Hepatocyte (in vitro differentiated cells): Measurements from ENCODE around the gene TEX35. TPM values are rescaled to one million over a fixed set of nuclear protein-coding genes. Genes with fewer than 3 reads are reported as not detected.

Experiments used
- DNase-seq: peaks from one replicate; pipeline ENCODE4 v3.0.0-alpha.2; 2016; ENCODE audit warnings: low spot score
- H2AFZ ChIP-seq: fragments of 200-600 bp; sonication (generic); 2 replicates; pipeline ENCODE4 v1.6.0; 2016; ENCODE audit warnings: antibody characterized with exemption, mild to moderate bottlenecking
- H3K27ac ChIP-seq: fragments of 200-600 bp; sonication (generic); 2 replicates; pipeline ENCODE4 v1.5.1; 2016; ENCODE audit warnings: mild to moderate bottlenecking
- H3K27me3 ChIP-seq: fragments of 200-600 bp; sonication (generic); 2 replicates; pipeline ENCODE4 v1.6.1; 2016
- H3K36me3 ChIP-seq: fragments of 200-600 bp; sonication (generic); replicated peaks from 2 replicates; pipeline ENCODE4 v1.5.1; 2016; ENCODE audit warnings: low read depth; ENCODE audit not compliant: insufficient read depth
- H3K4me1 ChIP-seq: fragments of 200-600 bp; sonication (generic); 2 replicates; pipeline ENCODE4 v1.5.1; 2016; ENCODE audit warnings: mild to moderate bottlenecking, moderate library complexity; ENCODE audit not compliant: insufficient read depth
- H3K4me2 ChIP-seq: fragments of 200-600 bp; sonication (generic); 2 replicates; pipeline ENCODE4 v1.6.0; 2016
- H3K4me3 ChIP-seq: fragments of 200-600 bp; sonication (generic); 2 replicates; pipeline ENCODE4 v1.5.1; 2016; ENCODE audit warnings: mild to moderate bottlenecking
- H3K79me2 ChIP-seq: fragments of 200-600 bp; sonication (generic); 2 replicates; pipeline ENCODE4 v1.6.0; 2017; ENCODE audit warnings: mild to moderate bottlenecking
- H3K9me2 ChIP-seq: fragments of 200-600 bp; sonication (generic); replicated peaks from 2 replicates; pipeline ENCODE4 v1.6.0; 2017; ENCODE audit warnings: mild to moderate bottlenecking; ENCODE audit not compliant: insufficient read depth
- H3K9me3 ChIP-seq: fragments of 200-600 bp; sonication (generic); 2 replicates; pipeline ENCODE4 v1.5.1; 2016; ENCODE audit warnings: low read depth, mild to moderate bottlenecking
- H4K20me1 ChIP-seq: fragments of 200-600 bp; sonication (generic); 2 replicates; pipeline ENCODE4 v1.6.0; 2016; ENCODE audit warnings: mild to moderate bottlenecking; ENCODE audit not compliant: insufficient read depth, poor library complexity, severe bottlenecking
- EZH2 ChIP-seq: fragments of 200-600 bp; sonication (generic); IDR thresholded peaks from 2 replicates; pipeline ENCODE4 v1.6.1; 2016; ENCODE audit warnings: antibody characterized with exemption, mild to moderate bottlenecking, borderline replicate concordance
- EZH2phosphoT487 ChIP-seq: fragments of 200-600 bp; sonication (generic); IDR thresholded peaks from one replicate; pipeline ENCODE4 v1.6.1; 2018; ENCODE audit warnings: antibody characterized with exemption, mild to moderate bottlenecking, low read depth, moderate library complexity; ENCODE audit not compliant: unreplicated experiment, severe bottlenecking
- WGBS: methylation state at CpG from one replicate; pipeline ENCODE4 v1.1.6; 2016; ENCODE audit warnings: low lambda C conversion rate; ENCODE audit errors: missing lambda C conversion rate; 5-methylcytosine and 5-hydroxymethylcytosine counted together
- polyA plus RNA-seq: library from polyadenylated mRNA; unstranded; fragments of >200 nt; fragmentation: Nextera tagmentation; extraction: Ambion mirVana; gene quantifications from 2 replicates; pipeline ENCODE4 v1.2.1, GENCODE V29; 2016
- total RNA-seq: library from RNA; depleted of rRNA; stranded (reverse); fragments of >200 nt; gene quantifications from 2 replicates; pipeline ENCODE4 v1.2.3, GENCODE V29; 2014
- TF ChIP-seq, protein P1 (sequence below): fragments of 200-600 bp; sonication (generic); IDR thresholded peaks from 2 replicates; pipeline ENCODE4 v1.5.1; 2016; ENCODE audit warnings: antibody characterized with exemption, mild to moderate bottlenecking; ENCODE audit not compliant: poor library complexity

TEX35 gene
- total and polyA plus RNA-seq, 2 experiments from 2014 or later, result not detected

DNA sequence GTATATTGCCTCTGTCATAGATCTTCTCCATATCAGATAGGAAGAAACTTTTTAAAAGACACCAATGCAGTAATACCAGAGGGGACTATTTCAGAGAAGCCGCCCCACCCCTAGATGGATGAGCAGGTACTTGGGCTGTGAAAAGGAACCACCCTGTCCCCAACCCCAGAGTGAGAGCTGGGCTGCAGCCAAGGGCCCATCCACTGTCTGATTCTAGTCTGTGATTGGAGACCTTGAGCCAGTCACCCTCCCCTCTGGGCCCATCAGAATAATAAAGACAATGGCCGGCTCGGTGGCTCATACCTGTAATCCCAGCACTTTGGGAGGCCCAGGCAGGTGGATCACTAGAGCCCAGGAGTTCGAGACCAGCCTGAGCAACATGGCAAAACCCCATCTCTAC is 21.2 kb upstream of the TEX35 start:
- WGBS, result 88% methylated on average over 4 of the region's 4 CpGs
- no peak overlapping the region for H3K27ac ChIP-seq

DNA sequence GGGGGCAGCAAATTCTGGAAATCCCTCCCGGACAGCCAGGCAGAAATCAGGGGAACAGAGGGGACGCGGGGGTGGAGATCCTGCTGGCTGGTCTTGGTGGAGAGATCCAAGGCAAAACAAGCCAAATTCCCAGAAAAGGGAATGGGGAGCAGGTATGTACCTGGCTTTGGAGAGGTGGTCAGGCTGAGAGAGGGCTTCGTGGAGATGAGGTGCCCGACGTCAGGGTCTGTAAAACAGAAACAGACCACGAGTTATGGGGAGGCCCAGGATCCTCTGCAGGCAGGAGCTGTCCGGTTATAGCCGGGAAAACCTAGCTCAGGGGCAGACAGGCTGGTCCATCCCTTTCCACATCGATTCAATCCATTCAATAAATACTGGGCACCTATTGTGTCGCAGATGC is 20.6 kb upstream of the TEX35 start:
- Histone ChIP-seq H3K36me3 (no peaks in the 10 kb centered on the region), H3K4me3 (no peak overlapping the region), H3K27me3 (no peaks in the 10 kb centered on the region), H3K9me3 (no peaks in the 10 kb centered on the region), H3K9me2 (no peaks in the 10 kb centered on the region), H2AFZ (no peak overlapping the region), H3K4me2 (no peak overlapping the region), H4K20me1 (no peaks in the 10 kb centered on the region), H3K79me2 (no peaks in the 10 kb centered on the region), H3K27ac (no peak overlapping the region), H3K4me1 (no peaks in the 10 kb centered on the region)
- no peak for DNase-seq
- TF ChIP-seq EZH2phosphoT487 (no peak), EZH2 (no peak)
- TF ChIP-seq, protein P1, sequence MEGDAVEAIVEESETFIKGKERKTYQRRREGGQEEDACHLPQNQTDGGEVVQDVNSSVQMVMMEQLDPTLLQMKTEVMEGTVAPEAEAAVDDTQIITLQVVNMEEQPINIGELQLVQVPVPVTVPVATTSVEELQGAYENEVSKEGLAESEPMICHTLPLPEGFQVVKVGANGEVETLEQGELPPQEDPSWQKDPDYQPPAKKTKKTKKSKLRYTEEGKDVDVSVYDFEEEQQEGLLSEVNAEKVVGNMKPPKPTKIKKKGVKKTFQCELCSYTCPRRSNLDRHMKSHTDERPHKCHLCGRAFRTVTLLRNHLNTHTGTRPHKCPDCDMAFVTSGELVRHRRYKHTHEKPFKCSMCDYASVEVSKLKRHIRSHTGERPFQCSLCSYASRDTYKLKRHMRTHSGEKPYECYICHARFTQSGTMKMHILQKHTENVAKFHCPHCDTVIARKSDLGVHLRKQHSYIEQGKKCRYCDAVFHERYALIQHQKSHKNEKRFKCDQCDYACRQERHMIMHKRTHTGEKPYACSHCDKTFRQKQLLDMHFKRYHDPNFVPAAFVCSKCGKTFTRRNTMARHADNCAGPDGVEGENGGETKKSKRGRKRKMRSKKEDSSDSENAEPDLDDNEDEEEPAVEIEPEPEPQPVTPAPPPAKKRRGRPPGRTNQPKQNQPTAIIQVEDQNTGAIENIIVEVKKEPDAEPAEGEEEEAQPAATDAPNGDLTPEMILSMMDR, result no peak
- 86% methylated on average over 11 of the region's 11 CpGs for WGBS

More for the DNA sequence above, 21.2 kb upstream of the TEX35 start:
- Histone ChIP-seq H3K4me1 (no peaks in the 10 kb centered on the region), H4K20me1 (no peaks in the 10 kb centered on the region), H3K36me3 (no peaks in the 10 kb centered on the region), H2AFZ (no peak overlapping the region), H3K9me3 (no peaks in the 10 kb centered on the region), H3K4me2 (no peak overlapping the region), H3K9me2 (no peaks in the 10 kb centered on the region), H3K79me2 (no peaks in the 10 kb centered on the region), H3K27me3 (no peaks in the 10 kb centered on the region), H3K4me3 (no peak overlapping the region)
- no peak for DNase-seq
- TF ChIP-seq EZH2 (no peak), EZH2phosphoT487 (no peak)
- TF ChIP-seq, protein P1, result no peak

DNA sequence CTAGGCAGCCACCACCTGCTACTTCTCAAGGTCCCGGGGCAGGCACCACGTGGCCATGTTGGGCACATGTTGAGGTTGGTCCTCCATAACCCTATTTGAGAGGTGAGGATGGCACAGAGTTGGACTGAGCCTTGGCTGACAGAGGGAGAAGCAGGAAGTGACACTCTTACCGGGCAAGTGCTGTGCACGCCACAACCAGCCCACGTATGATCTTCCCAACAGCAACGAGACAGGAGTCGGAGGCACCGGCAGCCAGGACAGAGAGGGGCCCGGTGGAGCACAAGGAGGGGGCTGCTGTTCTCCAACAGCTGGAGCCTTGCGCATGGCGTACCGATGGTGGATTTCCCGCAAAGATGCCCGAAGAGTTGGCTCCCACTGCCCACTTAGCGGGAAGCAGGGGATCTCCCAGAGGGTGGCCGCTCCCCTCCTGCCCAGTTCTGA is 19.6 kb upstream of the TEX35 start:
- Histone ChIP-seq H3K79me2 (no peaks in the 10 kb centered on the region), H3K27me3 (no peaks in the 10 kb centered on the region), H3K27ac (no peak overlapping the region), H2AFZ (no peak overlapping the region), H3K4me3 (no peak overlapping the region), H3K4me1 (no peaks in the 10 kb centered on the region), H4K20me1 (no peaks in the 10 kb centered on the region), H3K9me3 (no peaks in the 10 kb centered on the region), H3K4me2 (no peak overlapping the region), H3K36me3 (no peaks in the 10 kb centered on the region), H3K9me2 (no peaks in the 10 kb centered on the region)
- no peak for DNase-seq
- WGBS, result 97% methylated on average over 16 of the region's 16 CpGs
- no peak for TF ChIP-seq EZH2phosphoT487
- no peak for TF ChIP-seq EZH2

DNA sequence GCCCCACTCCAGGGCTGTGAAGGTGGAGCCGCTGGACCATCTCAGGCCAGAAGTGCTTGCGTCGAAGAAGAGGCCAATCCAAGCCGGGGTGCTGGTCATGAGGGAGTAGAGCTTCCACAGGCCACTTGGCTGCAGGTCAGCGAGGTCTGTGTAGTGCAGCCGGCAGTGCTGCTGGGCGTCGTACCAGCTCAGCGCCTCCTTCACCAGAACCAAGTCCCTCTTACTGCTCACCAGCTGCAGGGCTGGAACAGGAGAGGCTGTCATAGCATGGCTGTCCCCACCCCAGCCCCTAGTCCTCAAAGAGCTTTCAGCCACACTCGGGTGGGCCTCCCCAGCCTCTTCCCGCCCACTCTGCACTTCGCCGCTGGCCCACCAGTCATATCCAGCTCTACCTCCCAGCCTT is 18.3 kb upstream of the TEX35 start:
- Histone ChIP-seq H3K4me1 (no peaks in the 10 kb centered on the region), H3K4me3 (no peak overlapping the region), H3K9me3 (no peaks in the 10 kb centered on the region), H2AFZ (no peak overlapping the region), H3K36me3 (no peaks in the 10 kb centered on the region), H3K27me3 (no peaks in the 10 kb centered on the region), H3K79me2 (no peaks in the 10 kb centered on the region), H3K4me2 (no peak overlapping the region), H4K20me1 (no peaks in the 10 kb centered on the region), H3K9me2 (no peaks in the 10 kb centered on the region), H3K27ac (no peak overlapping the region)
- DNase-seq, result no peak
- WGBS, result 96% methylated on average over 13 of the region's 13 CpGs
- TF ChIP-seq EZH2, result no peak
- TF ChIP-seq, protein P1, result no peak
- no peak for TF ChIP-seq EZH2phosphoT487
